ENCODE measurements around the gene UBE2D2.

DNA sequence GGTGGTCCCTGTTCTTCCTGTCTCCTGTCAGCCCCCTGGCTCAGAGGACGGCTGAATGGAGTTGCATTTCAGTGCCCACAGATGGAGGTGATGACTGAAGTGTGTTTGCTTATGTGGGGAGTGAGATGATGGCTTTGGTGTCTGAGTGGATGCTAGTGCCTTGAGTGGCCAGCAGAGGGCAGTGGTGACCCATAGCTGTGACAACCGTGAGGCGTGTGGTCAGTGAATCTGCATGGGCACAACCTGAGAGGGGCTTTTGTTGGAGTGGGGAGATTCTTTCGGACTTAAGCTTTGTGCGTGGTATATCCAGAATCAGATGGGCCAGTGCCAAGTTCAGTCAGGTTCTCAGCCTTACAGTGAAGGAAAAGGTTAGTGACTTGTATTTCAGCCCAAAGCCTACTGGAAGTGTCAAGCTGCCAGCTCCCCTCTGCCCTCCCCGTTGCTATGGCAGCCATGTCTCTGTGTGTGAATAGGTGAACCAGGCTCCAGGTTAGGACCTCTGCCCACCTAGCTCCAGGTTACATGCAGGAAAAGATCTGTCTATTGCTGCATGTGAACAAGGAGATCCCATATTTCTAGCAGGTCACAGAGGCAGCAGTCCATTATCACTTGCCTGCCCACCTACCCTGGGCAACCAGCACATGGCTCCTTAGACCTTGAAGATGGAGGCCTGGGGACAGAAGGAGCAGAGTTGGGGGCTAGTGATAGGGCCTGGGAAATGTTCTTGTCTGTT is 72.3 kb downstream of the UBE2D2 start:
- TF ChIP-seq POLR2AphosphoS5 (IDR thresholded peaks at IDR 0.05) (no peak), POLR2A (IDR thresholded peaks at IDR 0.05) (no peak)
- TF ChIP-seq, protein P1, sequence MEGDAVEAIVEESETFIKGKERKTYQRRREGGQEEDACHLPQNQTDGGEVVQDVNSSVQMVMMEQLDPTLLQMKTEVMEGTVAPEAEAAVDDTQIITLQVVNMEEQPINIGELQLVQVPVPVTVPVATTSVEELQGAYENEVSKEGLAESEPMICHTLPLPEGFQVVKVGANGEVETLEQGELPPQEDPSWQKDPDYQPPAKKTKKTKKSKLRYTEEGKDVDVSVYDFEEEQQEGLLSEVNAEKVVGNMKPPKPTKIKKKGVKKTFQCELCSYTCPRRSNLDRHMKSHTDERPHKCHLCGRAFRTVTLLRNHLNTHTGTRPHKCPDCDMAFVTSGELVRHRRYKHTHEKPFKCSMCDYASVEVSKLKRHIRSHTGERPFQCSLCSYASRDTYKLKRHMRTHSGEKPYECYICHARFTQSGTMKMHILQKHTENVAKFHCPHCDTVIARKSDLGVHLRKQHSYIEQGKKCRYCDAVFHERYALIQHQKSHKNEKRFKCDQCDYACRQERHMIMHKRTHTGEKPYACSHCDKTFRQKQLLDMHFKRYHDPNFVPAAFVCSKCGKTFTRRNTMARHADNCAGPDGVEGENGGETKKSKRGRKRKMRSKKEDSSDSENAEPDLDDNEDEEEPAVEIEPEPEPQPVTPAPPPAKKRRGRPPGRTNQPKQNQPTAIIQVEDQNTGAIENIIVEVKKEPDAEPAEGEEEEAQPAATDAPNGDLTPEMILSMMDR (IDR thresholded peaks at IDR 0.05) = peak in 3 of 4 experiments; percentile 95 to 96 (median 95)

All from gastroesophageal sphincter (tissue), 3 donors.